Left ventricle myocardium inferior (tissue), 1 donor: ENCODE measurements around the gene GCNA. TPM values are rescaled to one million over a fixed set of nuclear protein-coding genes. Genes with fewer than 3 reads are reported as not detected.

Experiments used
- DNase-seq: peaks from one replicate; pipeline ENCODE4 v3.0.0-alpha.2; 2020
- H3K27ac ChIP-seq: fragments of 200-600 bp; replicated peaks from 2 replicates; pipeline ENCODE4 v1.8.0; 2021
- H3K27me3 ChIP-seq: fragments of 200-600 bp; 2 replicates; pipeline ENCODE4 v1.8.0; 2021; ENCODE audit warnings: low read depth
- H3K36me3 ChIP-seq: fragments of 200-600 bp; 2 replicates; pipeline ENCODE4 v1.8.0; 2021
- H3K4me1 ChIP-seq: fragments of 200-600 bp; 2 replicates; pipeline ENCODE4 v1.8.0; 2021
- H3K4me3 ChIP-seq: fragments of 200-600 bp; 2 replicates; pipeline ENCODE4 v1.8.0; 2021; ENCODE audit warnings: mild to moderate bottlenecking, moderate library complexity
- H3K9me3 ChIP-seq: fragments of 200-600 bp; replicated peaks from 2 replicates; pipeline ENCODE4 v1.8.0; 2021
- CTCF ChIP-seq: fragments of 200-600 bp; IDR thresholded peaks from 2 replicates; pipeline ENCODE4 v1.8.0; 2021; ENCODE audit warnings: antibody characterized with exemption, mild to moderate bottlenecking, borderline replicate concordance
- intact Hi-C: fragments of 100-400 bp; cut with micrococcal nuclease; formaldehyde crosslinking; loops from one replicate; pipeline ENCODE4 v1.11.0; 2022
- total RNA-seq: library from RNA; stranded (reverse); fragmentation: NEBNext Ultra II Directional; extraction: Animal tissue kit (Norgen Biotek cat#: 25700); gene quantifications from one replicate; pipeline ENCODE4 v1.2.1, GENCODE V29; 2021
- donor health status: DM: no; HTN: yes; CAD: no; lungs with severe emphysema.

Gene GCNA
- total RNA-seq, 1 donor from 2014 or later: 1.4 TPM

DNA sequence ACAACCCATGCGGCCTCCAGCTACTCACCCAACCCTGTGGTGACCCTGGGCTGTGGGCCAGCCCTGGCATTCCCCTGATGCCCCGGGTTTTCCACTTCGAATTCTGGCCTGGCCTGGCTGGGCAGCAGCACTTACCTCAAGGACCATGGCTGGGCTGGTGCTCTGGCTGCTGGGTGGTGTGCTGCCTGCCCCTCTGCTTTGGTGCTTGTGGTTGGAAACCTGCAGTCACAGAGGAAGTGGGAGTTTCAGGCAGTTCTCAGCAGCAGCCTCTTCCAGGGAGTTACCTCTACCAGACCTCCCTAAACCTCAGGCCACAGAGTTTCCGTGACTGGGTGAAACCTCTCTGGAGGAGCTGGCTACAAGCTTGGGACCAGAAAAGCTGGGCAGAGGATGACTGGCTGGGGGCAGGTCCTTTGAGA lies 40.1 kb downstream of the GCNA start, which contains the start of gene CXCR3:
Gene CXCR3 (minus strand): TSS at position 209 of the 419 bp plus-strand sequence. CDS start 62 bp downstream, at position 147.
- H3K27ac ChIP-seq: no peak within 1 kb of the TSS
- DNase-seq: peak; percentile 37
- no peaks in the 10 kb centered on the region for H3K27me3 ChIP-seq
- H3K9me3 ChIP-seq: no peaks in the 10 kb centered on the region
- H3K4me1 ChIP-seq: peaks cover 15% of the 10 kb centered on the region
- peaks cover 4% of the 10 kb centered on the region for H3K36me3 ChIP-seq
- intact Hi-C loops: no loop called here
- H3K4me3 ChIP-seq: no peak within 1 kb of the TSS
- TF ChIP-seq CTCF: no peak

- Histone ChIP-seq H3K36me3 (no peaks in the 10 kb centered on the region), H3K27ac (no peak overlapping the region), H3K27me3 (no peaks in the 10 kb centered on the region), H3K4me1 (peaks cover 18% of the 10 kb centered on the region), H3K9me3 (no peaks in the 10 kb centered on the region), H3K4me3 (no peak overlapping the region)
- DNase-seq: no peak
- no peak for TF ChIP-seq CTCF
- intact Hi-C loops: no loop called here
Observed at GRCh38 chrX:71618787-71619186, 40.5 kb downstream of the GCNA start.

GRCh38 chrX:71619193-71619592 lies 41.0 kb downstream of the GCNA start:
- H3K36me3 ChIP-seq: no peaks in the 10 kb centered on the region
- peaks cover 18% of the 10 kb centered on the region for H3K4me1 ChIP-seq
- no peak overlapping the region for H3K27ac ChIP-seq
- intact Hi-C loops: no loop called here
- H3K9me3 ChIP-seq: no peaks in the 10 kb centered on the region
- DNase-seq: no peak
- no peak overlapping the region for H3K4me3 ChIP-seq
- no peaks in the 10 kb centered on the region for H3K27me3 ChIP-seq
- TF ChIP-seq CTCF: no peak

GRCh38 chrX:71619986-71620385 lies 41.7 kb downstream of the GCNA start:
- no peaks in the 10 kb centered on the region for H3K9me3 ChIP-seq
- DNase-seq: no peak
- no peaks in the 10 kb centered on the region for H3K36me3 ChIP-seq
- no peak overlapping the region for H3K4me3 ChIP-seq
- H3K27me3 ChIP-seq: no peaks in the 10 kb centered on the region
- intact Hi-C loops: no loop called here
- H3K4me1 ChIP-seq: peaks cover 18% of the 10 kb centered on the region
- TF ChIP-seq CTCF: no peak
- no peak overlapping the region for H3K27ac ChIP-seq

DNA sequence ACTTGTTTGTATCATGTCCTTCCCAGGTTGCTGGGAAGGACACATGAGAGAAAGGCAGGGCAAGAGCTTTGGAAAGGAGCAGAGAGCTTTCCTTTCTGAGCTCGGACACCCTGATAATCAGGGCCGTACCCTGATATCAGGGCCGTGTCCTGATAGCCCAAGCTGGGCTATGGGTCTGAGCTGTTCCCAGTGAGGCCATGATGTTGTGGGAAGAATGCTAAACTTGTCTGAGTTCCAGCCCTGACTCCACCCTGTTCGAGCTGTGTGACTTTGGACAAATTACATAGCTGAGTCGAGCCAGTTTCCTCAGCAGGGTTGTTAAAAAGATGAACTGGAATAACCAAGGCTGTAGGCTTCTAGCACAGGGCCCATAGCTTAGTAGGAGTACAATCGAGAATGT lies 43.4 kb downstream of the GCNA start:
- Histone ChIP-seq H3K4me3 (no peak overlapping the region), H3K27me3 (no peaks in the 10 kb centered on the region), H3K27ac (peak overlapping the region; percentile 81), H3K4me1 (peaks cover 18% of the 10 kb centered on the region), H3K36me3 (no peaks in the 10 kb centered on the region), H3K9me3 (no peaks in the 10 kb centered on the region)
- intact Hi-C loops: no loop called here
- no peak for TF ChIP-seq CTCF
- no peak for DNase-seq
